Stimulated activated CD8-positive, alpha-beta memory T cell treated with anti-CD3 and anti-CD28 coated beads, Interleukin-12 subunit alpha, Interleukin-12 subunit beta, amount 100 ng/mL, for 4 hours (primary cell): ENCODE data around the gene RAD51B.

Experiments
- DNase-seq: peaks from one replicate; pipeline ENCODE4 v3.0.0-alpha.2; 2020; ENCODE audit warnings: low read depth

The RAD51B gene

GRCh38 chr14:67900231-67900630 lies 80.7 kb downstream of the RAD51B start:
- no peak for DNase-seq

- DNase-seq: no peak
Measured at GRCh38 chr14:67908052-67908754, 88.6 kb downstream of the RAD51B start.

- DNase-seq: no peak
Measured at GRCh38 chr14:67911562-67911961, 92.0 kb downstream of the RAD51B start.

GRCh38 chr14:67916430-67916829 lies 96.9 kb downstream of the RAD51B start:
- DNase-seq: no peak

- no peak for DNase-seq
Measured at GRCh38 chr14:67917006-67917405, 97.4 kb downstream of the RAD51B start.

GRCh38 chr14:67918838-67919237 lies 99.3 kb downstream of the RAD51B start:
- DNase-seq: no peak

- no peak for DNase-seq
Measured at GRCh38 chr14:67919259-67920032, 99.9 kb downstream of the RAD51B start.

- DNase-seq: no peak
Measured at GRCh38 chr14:67926821-67927220, 107.2 kb downstream of the RAD51B start.

GRCh38 chr14:67927244-67927643 lies 107.7 kb downstream of the RAD51B start:
- DNase-seq: no peak

GRCh38 chr14:67928375-67928774 lies 108.8 kb downstream of the RAD51B start:
- DNase-seq: no peak

GRCh38 chr14:67932708-67933246 lies 113.2 kb downstream of the RAD51B start:
- DNase-seq: no peak

GRCh38 chr14:67933266-67933665 lies 113.7 kb downstream of the RAD51B start:
- no peak for DNase-seq

- DNase-seq: no peak
Measured at GRCh38 chr14:67934087-67934486, 114.5 kb downstream of the RAD51B start.

- DNase-seq: no peak
Measured at GRCh38 chr14:67934862-67935261, 115.3 kb downstream of the RAD51B start.

GRCh38 chr14:67935371-67935770 lies 115.8 kb downstream of the RAD51B start:
- no peak for DNase-seq

- DNase-seq: no peak
Measured at GRCh38 chr14:67938071-67938470, 118.5 kb downstream of the RAD51B start.

- no peak for DNase-seq
Measured at GRCh38 chr14:67940486-67941455, 121.2 kb downstream of the RAD51B start.

GRCh38 chr14:67941456-67942018 lies 122.0 kb downstream of the RAD51B start:
- DNase-seq: no peak

GRCh38 chr14:67942080-67942710 lies 122.6 kb downstream of the RAD51B start:
- DNase-seq: no peak

- no peak for DNase-seq
Measured at GRCh38 chr14:67943947-67944346, 124.4 kb downstream of the RAD51B start.

GRCh38 chr14:67944605-67945004 lies 125.0 kb downstream of the RAD51B start:
- no peak for DNase-seq
